Measurements from ENCODE around the gene NAA35. TPM values are rescaled to one million over a fixed set of nuclear protein-coding genes. Genes with fewer than 3 reads are reported as not detected.

The NAA35 gene
- total RNA-seq, 1 experiment from 2014 or later, result 34.7 TPM

- DNase-seq (ENCODE audit: low spot score), result no peak
- Mint-ChIP-seq H3K4me3 (no peak overlapping the region), H3K27me3 (ENCODE audit: low read depth) (no peaks in the 10 kb centered on the region; the same call in 1 of the 2 replicates), H3K27ac (no peak overlapping the region), H3K4me1 (no peaks in the 10 kb centered on the region), H3K9me3 (no peaks in the 10 kb centered on the region), H3K36me3 (no peaks in the 10 kb centered on the region)
- no peak for ATAC-seq
- CTCF ChIA-PET, result no interaction called here
- POLR2A ChIA-PET, result no interaction called here
- TF ChIP-seq, protein P1, sequence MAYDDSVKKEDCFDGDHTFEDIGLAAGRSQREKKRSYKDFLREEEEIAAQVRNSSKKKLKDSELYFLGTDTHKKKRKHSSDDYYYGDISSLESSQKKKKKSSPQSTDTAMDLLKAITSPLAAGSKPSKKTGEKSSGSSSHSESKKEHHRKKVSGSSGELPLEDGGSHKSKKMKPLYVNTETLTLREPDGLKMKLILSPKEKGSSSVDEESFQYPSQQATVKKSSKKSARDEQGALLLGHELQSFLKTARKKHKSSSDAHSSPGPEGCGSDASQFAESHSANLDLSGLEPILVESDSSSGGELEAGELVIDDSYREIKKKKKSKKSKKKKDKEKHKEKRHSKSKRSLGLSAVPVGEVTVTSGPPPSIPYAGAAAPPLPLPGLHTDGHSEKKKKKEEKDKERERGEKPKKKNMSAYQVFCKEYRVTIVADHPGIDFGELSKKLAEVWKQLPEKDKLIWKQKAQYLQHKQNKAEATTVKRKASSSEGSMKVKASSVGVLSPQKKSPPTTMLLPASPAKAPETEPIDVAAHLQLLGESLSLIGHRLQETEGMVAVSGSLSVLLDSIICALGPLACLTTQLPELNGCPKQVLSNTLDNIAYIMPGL (CRISPR knock-in tag; IDR thresholded peaks at IDR 0.05), result no peak
- TF ChIP-seq ZNF317 (CRISPR knock-in tag; IDR thresholded peaks at IDR 0.05; ENCODE audit: borderline replicate concordance, low read depth) (no peak), ATF6 (CRISPR knock-in tag; IDR thresholded peaks at IDR 0.05) (no peak), CREM (CRISPR knock-in tag; IDR thresholded peaks at IDR 0.05) (no peak), ZBTB21 (CRISPR knock-in tag; IDR thresholded peaks at IDR 0.05; ENCODE audit: borderline replicate concordance) (no peak), FOXP4 (CRISPR knock-in tag; IDR thresholded peaks at IDR 0.05) (no peak), ZNF416 (CRISPR knock-in tag; IDR thresholded peaks at IDR 0.05) (no peak), E2F1 (CRISPR knock-in tag; IDR thresholded peaks at IDR 0.05) (no peak), NR1H2 (CRISPR knock-in tag; IDR thresholded peaks at IDR 0.05) (no peak), ZBTB43 (CRISPR knock-in tag; IDR thresholded peaks at IDR 0.05) (no peak), OVOL2 (CRISPR knock-in tag; IDR thresholded peaks at IDR 0.05; ENCODE audit: borderline replicate concordance) (no peak)
- TF ChIP-seq, protein P2, sequence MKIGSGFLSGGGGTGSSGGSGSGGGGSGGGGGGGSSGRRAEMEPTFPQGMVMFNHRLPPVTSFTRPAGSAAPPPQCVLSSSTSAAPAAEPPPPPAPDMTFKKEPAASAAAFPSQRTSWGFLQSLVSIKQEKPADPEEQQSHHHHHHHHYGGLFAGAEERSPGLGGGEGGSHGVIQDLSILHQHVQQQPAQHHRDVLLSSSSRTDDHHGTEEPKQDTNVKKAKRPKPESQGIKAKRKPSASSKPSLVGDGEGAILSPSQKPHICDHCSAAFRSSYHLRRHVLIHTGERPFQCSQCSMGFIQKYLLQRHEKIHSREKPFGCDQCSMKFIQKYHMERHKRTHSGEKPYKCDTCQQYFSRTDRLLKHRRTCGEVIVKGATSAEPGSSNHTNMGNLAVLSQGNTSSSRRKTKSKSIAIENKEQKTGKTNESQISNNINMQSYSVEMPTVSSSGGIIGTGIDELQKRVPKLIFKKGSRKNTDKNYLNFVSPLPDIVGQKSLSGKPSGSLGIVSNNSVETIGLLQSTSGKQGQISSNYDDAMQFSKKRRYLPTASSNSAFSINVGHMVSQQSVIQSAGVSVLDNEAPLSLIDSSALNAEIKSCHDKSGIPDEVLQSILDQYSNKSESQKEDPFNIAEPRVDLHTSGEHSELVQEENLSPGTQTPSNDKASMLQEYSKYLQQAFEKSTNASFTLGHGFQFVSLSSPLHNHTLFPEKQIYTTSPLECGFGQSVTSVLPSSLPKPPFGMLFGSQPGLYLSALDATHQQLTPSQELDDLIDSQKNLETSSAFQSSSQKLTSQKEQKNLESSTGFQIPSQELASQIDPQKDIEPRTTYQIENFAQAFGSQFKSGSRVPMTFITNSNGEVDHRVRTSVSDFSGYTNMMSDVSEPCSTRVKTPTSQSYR (CRISPR knock-in tag; IDR thresholded peaks at IDR 0.05), result no peak
- TF ChIP-seq, protein P3, sequence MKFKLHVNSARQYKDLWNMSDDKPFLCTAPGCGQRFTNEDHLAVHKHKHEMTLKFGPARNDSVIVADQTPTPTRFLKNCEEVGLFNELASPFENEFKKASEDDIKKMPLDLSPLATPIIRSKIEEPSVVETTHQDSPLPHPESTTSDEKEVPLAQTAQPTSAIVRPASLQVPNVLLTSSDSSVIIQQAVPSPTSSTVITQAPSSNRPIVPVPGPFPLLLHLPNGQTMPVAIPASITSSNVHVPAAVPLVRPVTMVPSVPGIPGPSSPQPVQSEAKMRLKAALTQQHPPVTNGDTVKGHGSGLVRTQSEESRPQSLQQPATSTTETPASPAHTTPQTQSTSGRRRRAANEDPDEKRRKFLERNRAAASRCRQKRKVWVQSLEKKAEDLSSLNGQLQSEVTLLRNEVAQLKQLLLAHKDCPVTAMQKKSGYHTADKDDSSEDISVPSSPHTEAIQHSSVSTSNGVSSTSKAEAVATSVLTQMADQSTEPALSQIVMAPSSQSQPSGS (CRISPR knock-in tag; IDR thresholded peaks at IDR 0.05; ENCODE audit: borderline replicate concordance, low read depth), result no peak
- TF ChIP-seq, protein P4, sequence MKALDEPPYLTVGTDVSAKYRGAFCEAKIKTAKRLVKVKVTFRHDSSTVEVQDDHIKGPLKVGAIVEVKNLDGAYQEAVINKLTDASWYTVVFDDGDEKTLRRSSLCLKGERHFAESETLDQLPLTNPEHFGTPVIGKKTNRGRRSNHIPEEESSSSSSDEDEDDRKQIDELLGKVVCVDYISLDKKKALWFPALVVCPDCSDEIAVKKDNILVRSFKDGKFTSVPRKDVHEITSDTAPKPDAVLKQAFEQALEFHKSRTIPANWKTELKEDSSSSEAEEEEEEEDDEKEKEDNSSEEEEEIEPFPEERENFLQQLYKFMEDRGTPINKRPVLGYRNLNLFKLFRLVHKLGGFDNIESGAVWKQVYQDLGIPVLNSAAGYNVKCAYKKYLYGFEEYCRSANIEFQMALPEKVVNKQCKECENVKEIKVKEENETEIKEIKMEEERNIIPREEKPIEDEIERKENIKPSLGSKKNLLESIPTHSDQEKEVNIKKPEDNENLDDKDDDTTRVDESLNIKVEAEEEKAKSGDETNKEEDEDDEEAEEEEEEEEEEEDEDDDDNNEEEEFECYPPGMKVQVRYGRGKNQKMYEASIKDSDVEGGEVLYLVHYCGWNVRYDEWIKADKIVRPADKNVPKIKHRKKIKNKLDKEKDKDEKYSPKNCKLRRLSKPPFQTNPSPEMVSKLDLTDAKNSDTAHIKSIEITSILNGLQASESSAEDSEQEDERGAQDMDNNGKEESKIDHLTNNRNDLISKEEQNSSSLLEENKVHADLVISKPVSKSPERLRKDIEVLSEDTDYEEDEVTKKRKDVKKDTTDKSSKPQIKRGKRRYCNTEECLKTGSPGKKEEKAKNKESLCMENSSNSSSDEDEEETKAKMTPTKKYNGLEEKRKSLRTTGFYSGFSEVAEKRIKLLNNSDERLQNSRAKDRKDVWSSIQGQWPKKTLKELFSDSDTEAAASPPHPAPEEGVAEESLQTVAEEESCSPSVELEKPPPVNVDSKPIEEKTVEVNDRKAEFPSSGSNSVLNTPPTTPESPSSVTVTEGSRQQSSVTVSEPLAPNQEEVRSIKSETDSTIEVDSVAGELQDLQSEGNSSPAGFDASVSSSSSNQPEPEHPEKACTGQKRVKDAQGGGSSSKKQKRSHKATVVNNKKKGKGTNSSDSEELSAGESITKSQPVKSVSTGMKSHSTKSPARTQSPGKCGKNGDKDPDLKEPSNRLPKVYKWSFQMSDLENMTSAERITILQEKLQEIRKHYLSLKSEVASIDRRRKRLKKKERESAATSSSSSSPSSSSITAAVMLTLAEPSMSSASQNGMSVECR (CRISPR knock-in tag; IDR thresholded peaks at IDR 0.05; ENCODE audit: borderline replicate concordance), result no peak
- TF ChIP-seq, protein P5, sequence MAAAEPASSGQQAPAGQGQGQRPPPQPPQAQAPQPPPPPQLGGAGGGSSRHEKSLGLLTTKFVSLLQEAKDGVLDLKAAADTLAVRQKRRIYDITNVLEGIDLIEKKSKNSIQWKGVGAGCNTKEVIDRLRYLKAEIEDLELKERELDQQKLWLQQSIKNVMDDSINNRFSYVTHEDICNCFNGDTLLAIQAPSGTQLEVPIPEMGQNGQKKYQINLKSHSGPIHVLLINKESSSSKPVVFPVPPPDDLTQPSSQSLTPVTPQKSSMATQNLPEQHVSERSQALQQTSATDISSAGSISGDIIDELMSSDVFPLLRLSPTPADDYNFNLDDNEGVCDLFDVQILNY (CRISPR knock-in tag; IDR thresholded peaks at IDR 0.05), result no peak
Observed at GRCh38 chr9:85914108-85914507, 26.8 kb upstream of the NAA35 start.

Data from WTC11 (cell line).